ENCODE results near the gene DNAH10. TPM values are rescaled to one million over a fixed set of nuclear protein-coding genes. Genes with fewer than 3 reads are reported as not detected.

DNAH10 gene
- total RNA-seq, 1 experiment from 2014 or later: 0.14 TPM

DNA sequence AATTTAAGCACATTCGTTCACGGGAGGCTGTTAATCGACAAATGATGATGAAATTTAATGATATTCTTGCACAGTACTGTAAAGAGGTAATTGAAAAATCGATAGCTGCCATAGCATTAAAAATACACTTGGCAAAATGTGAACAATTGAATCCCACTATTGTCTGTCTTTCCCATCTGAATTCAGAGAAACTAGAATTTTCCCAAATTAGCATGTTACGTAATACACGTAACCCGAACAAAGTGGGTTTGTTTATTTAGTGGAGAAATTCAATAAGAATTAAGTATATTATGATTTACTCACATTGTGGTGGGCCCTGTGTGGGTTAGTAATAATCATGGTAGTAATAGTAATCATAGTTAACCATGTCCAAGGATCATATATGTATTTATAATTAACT lies 31.9 kb downstream of the DNAH10 start:
- no peak for DNase-seq (ENCODE audit: low read depth)

- no peak for DNase-seq (ENCODE audit: low read depth)
Observed at GRCh38 chr12:123798518-123798917, 36.4 kb downstream of the DNAH10 start.

- DNase-seq (ENCODE audit: low read depth): no peak
Observed at GRCh38 chr12:123799227-123799626, 37.1 kb downstream of the DNAH10 start.

DNA sequence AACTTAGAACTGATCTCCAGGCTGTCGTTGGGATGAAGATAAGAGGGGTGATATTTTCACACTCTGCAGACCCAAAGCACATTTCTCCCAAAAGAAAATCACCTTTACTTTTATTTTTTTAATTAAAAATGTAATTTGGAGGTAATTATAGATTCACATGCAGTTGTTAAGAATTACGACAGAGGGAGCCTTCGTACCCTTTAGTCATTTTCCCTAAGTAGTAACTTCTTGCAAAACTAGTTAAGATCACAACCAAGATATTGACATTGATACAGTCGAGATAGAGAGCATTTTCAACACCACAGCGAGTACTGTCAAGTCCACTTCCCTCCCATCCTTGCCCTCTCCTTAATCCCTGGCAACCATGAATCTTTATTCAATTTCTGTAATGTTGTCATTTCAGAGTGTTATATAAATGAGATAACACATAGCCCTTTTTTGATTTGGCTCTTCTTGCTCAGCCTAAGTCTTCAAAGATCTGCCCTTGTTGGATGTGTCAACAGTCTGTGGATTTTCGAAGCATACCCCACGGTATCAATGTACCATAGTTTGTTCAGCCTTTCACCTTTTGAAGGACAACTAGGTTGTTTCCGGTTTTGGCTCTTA lies 39.6 kb downstream of the DNAH10 start:
- DNase-seq (ENCODE audit: low read depth): peak; percentile 11

- DNase-seq (ENCODE audit: low read depth): no peak
Observed at GRCh38 chr12:123805173-123805572, 43.1 kb downstream of the DNAH10 start.

- DNase-seq (ENCODE audit: low read depth): no peak
Observed at GRCh38 chr12:123807002-123807401, 44.9 kb downstream of the DNAH10 start.

DNA sequence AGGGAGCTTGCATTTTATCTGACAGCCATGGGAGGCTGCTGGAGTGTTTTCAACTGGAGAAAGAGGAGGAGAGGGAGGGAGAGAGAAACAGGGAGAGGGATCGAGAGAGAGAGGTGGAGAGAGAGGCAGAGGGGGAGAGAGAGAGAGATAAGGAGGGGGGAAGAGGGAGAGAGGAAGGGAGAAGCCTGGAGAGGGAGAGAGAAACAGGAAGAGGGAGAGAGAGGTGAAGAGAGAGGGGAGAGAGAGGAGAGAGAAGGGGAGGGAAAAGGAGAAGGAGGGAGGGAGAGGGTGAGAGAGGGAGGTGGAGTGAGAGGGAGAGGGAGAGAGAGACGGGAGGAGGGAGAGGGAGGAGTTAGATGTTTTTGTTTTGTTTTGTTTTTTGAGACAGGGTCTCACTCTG lies 45.6 kb downstream of the DNAH10 start:
- DNase-seq (ENCODE audit: low read depth): no peak

- peak; percentile 21 for DNase-seq (ENCODE audit: low read depth)
Observed at GRCh38 chr12:123808167-123808566, 46.1 kb downstream of the DNAH10 start.

GRCh38 chr12:123813349-123813748 lies 51.2 kb downstream of the DNAH10 start:
- no peak for DNase-seq (ENCODE audit: low read depth)

DNA sequence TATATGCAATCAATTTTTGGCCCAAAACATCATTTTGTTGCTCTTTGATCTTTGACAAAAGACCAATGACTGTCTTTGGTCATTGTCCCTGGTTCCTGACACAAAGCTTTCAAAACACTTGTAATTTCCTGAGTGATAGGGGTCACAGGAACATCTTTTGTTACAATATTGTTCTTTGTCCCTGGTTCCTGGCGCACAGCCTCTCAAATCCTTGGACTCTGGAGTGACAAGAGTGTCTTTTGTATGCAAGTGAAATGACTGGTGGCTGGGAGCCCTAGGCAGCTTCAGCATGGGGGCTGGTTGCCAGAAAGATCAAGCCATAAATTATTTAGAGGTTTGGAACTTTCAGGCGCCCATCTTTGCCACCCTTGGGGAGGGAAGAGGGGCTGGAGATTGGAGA lies 53.9 kb downstream of the DNAH10 start:
- no peak for DNase-seq (ENCODE audit: low read depth)

DNA sequence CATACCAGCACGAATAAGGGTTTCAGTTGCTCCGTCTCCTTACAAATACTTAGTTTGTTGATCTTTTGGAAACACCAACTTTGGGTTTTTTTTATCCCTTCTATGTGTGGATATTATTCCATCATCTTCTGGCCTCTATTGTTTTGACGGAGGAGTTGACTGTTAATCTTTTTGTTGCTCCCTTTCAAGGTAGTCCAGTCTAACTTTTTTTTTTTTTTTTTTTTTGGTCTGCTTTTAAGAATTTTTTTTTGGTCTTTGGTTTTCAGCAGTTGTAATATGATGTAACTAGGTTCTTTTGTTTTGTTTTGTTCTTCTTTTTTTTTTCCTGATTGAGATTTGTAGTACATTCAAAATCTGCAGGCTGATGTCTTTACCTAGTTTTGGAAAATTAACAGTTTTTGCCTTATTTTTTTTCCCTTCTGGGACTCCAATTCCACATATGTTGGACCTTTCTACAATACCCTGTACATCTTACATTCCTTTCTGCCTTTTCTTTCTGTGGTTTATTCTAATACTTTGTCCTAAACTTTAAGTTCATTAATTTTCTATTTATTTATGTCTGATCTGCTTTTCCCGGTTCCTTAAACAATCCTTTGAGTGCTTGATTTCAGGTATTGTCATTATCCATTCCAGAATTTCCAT lies 54.9 kb downstream of the DNAH10 start:
- DNase-seq (ENCODE audit: low read depth): no peak

DNA sequence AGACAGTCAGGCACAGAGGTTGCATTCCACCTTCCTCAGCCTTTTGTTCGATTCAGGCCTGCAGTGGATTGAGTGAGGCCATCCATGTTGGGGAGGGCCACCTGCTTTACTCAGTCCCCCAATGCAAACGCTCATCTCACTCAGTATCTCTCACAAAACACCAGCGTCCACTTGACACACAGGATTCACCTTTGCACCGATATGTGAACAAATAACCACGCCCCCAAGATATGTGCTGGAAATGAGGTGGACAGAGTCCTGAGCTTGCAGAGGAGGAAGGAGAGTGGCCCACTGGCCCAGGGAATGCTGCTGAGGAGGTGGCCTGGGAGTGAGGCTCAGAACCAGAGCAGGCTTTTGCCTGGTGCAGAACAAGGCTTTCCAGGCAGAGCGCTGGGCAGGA lies 60.7 kb downstream of the DNAH10 start:
- DNase-seq (ENCODE audit: low read depth): no peak

DNA sequence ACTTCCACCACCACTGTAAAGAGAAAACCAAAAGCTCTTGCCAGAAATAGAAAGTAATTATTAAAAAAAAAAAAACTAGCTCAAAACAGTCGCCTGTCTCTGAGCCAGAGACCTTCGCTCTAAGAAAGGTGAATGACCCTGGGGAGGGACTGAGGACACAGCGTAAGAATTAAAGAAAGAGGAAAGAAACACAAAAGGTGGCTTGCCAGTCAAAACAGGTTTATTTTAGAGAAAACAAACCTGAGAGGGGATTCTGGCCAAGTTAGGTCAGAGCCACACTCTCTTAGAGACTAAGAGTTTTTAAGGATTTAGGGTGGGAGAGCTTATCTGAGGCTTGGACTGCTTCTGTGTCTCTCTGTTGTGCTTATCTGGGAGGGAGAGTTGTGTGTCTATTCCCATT lies 66.0 kb downstream of the DNAH10 start:
- no peak for DNase-seq (ENCODE audit: low read depth)

- peak; percentile 32 for DNase-seq (ENCODE audit: low read depth)
Observed at GRCh38 chr12:123828854-123829547, 66.9 kb downstream of the DNAH10 start.

- DNase-seq (ENCODE audit: low read depth): peak; percentile 25
Observed at GRCh38 chr12:123829561-123829960, 67.5 kb downstream of the DNAH10 start.

GRCh38 chr12:123830675-123831074 lies 68.6 kb downstream of the DNAH10 start:
- no peak for DNase-seq (ENCODE audit: low read depth)

- DNase-seq (ENCODE audit: low read depth): no peak
Observed at GRCh38 chr12:123832052-123832451, 70.0 kb downstream of the DNAH10 start.

DNA sequence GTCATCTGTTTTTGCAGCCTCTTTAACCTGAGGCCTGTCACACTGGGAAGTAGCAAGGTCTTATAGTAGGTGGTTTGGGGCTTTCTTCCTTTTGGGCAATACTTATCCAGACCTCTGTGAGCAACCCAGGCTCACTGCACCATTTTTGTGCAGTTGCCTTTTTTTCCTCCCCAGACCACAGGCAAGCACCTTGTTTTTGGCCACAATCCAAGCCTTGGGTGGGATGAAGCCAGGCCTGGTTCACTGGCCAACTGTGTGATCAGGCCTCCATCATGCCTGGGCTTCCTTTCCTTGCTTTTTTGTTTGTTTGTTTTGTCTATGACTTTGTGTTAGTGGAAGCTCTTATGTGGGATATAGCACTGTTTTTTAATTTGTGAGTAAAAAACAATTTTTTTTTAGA lies 71.7 kb downstream of the DNAH10 start:
- DNase-seq (ENCODE audit: low read depth): no peak

DNA sequence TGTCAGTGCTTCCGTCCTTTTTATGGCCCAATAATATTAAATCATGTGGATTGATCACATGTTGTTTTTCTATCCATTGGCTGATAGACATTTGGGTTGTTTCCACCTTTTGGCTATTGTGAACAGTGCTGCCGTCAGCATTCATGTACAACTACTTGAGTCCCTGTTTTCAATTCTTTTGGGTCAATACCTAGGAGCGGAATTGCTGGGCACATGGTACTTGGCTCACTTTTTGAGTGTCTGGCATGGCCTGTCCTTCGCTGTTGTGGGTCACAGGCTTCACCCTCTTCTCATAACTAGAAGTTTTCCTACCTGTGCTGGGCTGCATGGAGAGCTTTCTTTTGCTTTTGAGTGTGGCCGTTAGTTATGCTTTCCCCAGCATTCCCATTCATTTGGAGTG lies 72.7 kb downstream of the DNAH10 start:
- DNase-seq (ENCODE audit: low read depth): no peak

- DNase-seq (ENCODE audit: low read depth): no peak
Observed at GRCh38 chr12:123836292-123836691, 74.2 kb downstream of the DNAH10 start.

- DNase-seq (ENCODE audit: low read depth): no peak
Observed at GRCh38 chr12:123839826-123840225, 77.7 kb downstream of the DNAH10 start.

GRCh38 chr12:123840765-123841425 lies 78.8 kb downstream of the DNAH10 start:
- no peak for DNase-seq (ENCODE audit: low read depth)
